GM23338 (cell line): Measurements from ENCODE around the gene PANK1. TPM values are rescaled to one million over a fixed set of nuclear protein-coding genes. Genes with fewer than 3 reads are reported as not detected.

Source experiments
- ATAC-seq: fragments of 200-7000 bp; cut with Tn5 transposase; 3 replicates; pipeline ENCODE4 v1.9.1; 2020
- DNase-seq: peaks from one replicate; pipeline ENCODE4 v3.0.0-alpha.2; 2015; ENCODE audit warnings: low spot score
- H2AFZ ChIP-seq: fragments of 200-600 bp; sonication (generic); 2 replicates; pipeline ENCODE4 v1.8.0; 2016; ENCODE audit warnings: antibody characterized with exemption, mild to moderate bottlenecking, moderate library complexity
- H3F3A ChIP-seq: fragments of 200-600 bp; sonication (generic); replicated peaks from 2 replicates; pipeline ENCODE4 v1.8.0; 2017; ENCODE audit warnings: antibody characterized with exemption, mixed run types, low read depth
- H3K27ac ChIP-seq: fragments of 200-600 bp; sonication (generic); 2 replicates; pipeline ENCODE4 v1.6.1; 2016; ENCODE audit warnings: low read depth
- H3K27me3 ChIP-seq: fragments of 200-600 bp; sonication (generic); 2 replicates; pipeline ENCODE4 v1.8.0; 2016; ENCODE audit warnings: mild to moderate bottlenecking, mixed run types, moderate library complexity; ENCODE audit not compliant: insufficient read depth
- H3K36me3 ChIP-seq: fragments of 200-600 bp; sonication (generic); 2 replicates; pipeline ENCODE4 v1.8.0; 2016; ENCODE audit warnings: mild to moderate bottlenecking; ENCODE audit not compliant: insufficient read depth
- H3K4me1 ChIP-seq: fragments of 200-600 bp; sonication (generic); 2 replicates; pipeline ENCODE4 v1.8.0; 2016; ENCODE audit warnings: mild to moderate bottlenecking, moderate library complexity; ENCODE audit not compliant: insufficient read depth
- H3K4me2 ChIP-seq: fragments of 200-600 bp; sonication (generic); 2 replicates; pipeline ENCODE4 v1.7.1; 2017; ENCODE audit warnings: mixed run types
- H3K4me3 ChIP-seq: fragments of 200-600 bp; sonication (generic); 2 replicates; pipeline ENCODE4 v1.6.1; 2016; ENCODE audit warnings: mixed run types
- H3K79me2 ChIP-seq: fragments of 200-600 bp; sonication (generic); replicated peaks from 2 replicates; pipeline ENCODE4 v1.8.0; 2017; ENCODE audit warnings: mild to moderate bottlenecking; ENCODE audit not compliant: insufficient read depth
- H3K9me2 ChIP-seq: fragments of 200-600 bp; sonication (generic); 2 replicates; pipeline ENCODE4 v1.8.0; 2017; ENCODE audit not compliant: insufficient read depth
- H4K20me1 ChIP-seq: fragments of 200-600 bp; sonication (generic); replicated peaks from 2 replicates; pipeline ENCODE4 v1.8.0; 2017; ENCODE audit warnings: mild to moderate bottlenecking; ENCODE audit not compliant: insufficient read depth
- H3K27ac Mint-ChIP-seq: 2 replicates; pipeline ENCODE4 v1.8.0; 2020; ENCODE audit warnings: inconsistent platforms, mild to moderate bottlenecking, moderate library complexity, mixed read lengths
- H3K27me3 Mint-ChIP-seq: 3 replicates; pipeline ENCODE4 v1.8.0; 2022; ENCODE audit warnings: low read depth, mild to moderate bottlenecking, moderate library complexity, mixed read lengths, inconsistent platforms; ENCODE audit not compliant: insufficient read depth, poor library complexity
- H3K36me3 Mint-ChIP-seq: 3 replicates; pipeline ENCODE4 v1.8.0; 2021; ENCODE audit warnings: low read depth, mild to moderate bottlenecking, inconsistent platforms, moderate library complexity, mixed read lengths
- H3K4me1 Mint-ChIP-seq: 3 replicates; pipeline ENCODE4 v1.8.0; 2020; ENCODE audit warnings: mild to moderate bottlenecking, inconsistent platforms, mixed read lengths
- H3K4me3 Mint-ChIP-seq: 3 replicates; pipeline ENCODE4 v1.8.0; 2021; ENCODE audit warnings: moderate library complexity, mild to moderate bottlenecking, inconsistent platforms, mixed read lengths
- H3K9me3 Mint-ChIP-seq: 3 replicates; pipeline ENCODE4 v1.8.0; 2020; ENCODE audit warnings: moderate library complexity, mild to moderate bottlenecking, inconsistent platforms, mixed read lengths
- CREB1 ChIP-seq: fragments of 250-450 bp; sonication (Bioruptor Pico); IDR thresholded peaks from 2 replicates; pipeline ENCODE4 v1.5.0; 2020; ENCODE audit warnings: low read depth, mild to moderate bottlenecking, moderate library complexity
- EZH2 ChIP-seq: fragments of 200-600 bp; sonication (generic); IDR thresholded peaks from one replicate; pipeline ENCODE4 v1.8.0; 2017; ENCODE audit warnings: antibody characterized with exemption, mild to moderate bottlenecking, low read depth; ENCODE audit not compliant: unreplicated experiment
- EZH2phosphoT487 ChIP-seq: fragments of 200-600 bp; sonication (generic); IDR thresholded peaks from one replicate; pipeline ENCODE4 v1.8.1; 2018; ENCODE audit warnings: antibody characterized with exemption; ENCODE audit not compliant: unreplicated experiment
- JUNB ChIP-seq: IDR thresholded peaks from one replicate; pipeline ENCODE4 v1.6.1; 2016; ENCODE audit warnings: antibody characterized with exemption; ENCODE audit not compliant: unreplicated experiment
- NANOG ChIP-seq: IDR thresholded peaks from 2 replicates; pipeline ENCODE4 v1.6.1; 2016; ENCODE audit warnings: antibody characterized with exemption, borderline replicate concordance
- REST ChIP-seq: IDR thresholded peaks from one replicate; pipeline ENCODE4 v1.6.1; 2018; ENCODE audit warnings: antibody characterized with exemption; ENCODE audit not compliant: unreplicated experiment
- ZNF331 ChIP-seq: fragments of 250-450 bp; sonication (Bioruptor Pico); IDR thresholded peaks from 2 replicates; pipeline ENCODE4 v1.5.0; 2020; ENCODE audit warnings: low read depth, mild to moderate bottlenecking, moderate library complexity
- polyA plus RNA-seq: library from polyadenylated mRNA; unstranded; fragments of >200 nt; fragmentation: Nextera tagmentation; extraction: Ambion mirVana; gene quantifications from 2 replicates; pipeline ENCODE4 v1.2.1, GENCODE V29; 2016
- total RNA-seq: library from RNA; depleted of rRNA; stranded (reverse); fragments of >200 nt; shearing (Covaris generic); gene quantifications from 2 replicates; pipeline ENCODE4 v1.2.3, GENCODE V29; 2014
- TF ChIP-seq, protein P1 (sequence below): fragments of 250-450 bp; sonication (Bioruptor Pico); IDR thresholded peaks from 2 replicates; pipeline ENCODE4 v1.5.0; 2020; ENCODE audit warnings: mild to moderate bottlenecking, moderate library complexity
- TF ChIP-seq, protein P2 (sequence below): IDR thresholded peaks from 2 replicates; pipeline ENCODE4 v1.6.1; 2016; ENCODE audit warnings: antibody characterized with exemption

The PANK1 gene
- total and polyA plus RNA-seq, 2 experiments from 2014 or later: 15.2 to 44.7 TPM

DNA sequence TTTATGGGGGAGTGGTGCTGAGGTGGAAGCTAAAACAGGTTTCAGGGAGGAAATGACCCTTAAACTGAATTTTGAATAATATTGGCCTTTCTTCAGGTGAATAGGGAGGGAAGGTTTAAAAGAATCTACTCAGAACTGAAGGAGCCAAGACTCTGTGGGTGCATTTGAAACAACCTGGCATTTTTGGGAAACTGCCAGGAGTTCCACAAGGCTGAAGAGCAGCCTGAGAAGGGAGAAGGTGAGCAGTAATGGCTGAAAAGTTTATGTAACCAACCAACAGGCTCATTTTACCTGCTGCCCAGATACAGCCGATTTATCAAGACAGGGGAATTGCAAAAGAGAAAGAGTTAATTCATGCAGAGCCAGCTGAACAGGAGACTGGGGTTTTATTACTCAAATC is 4.0 kb upstream of the PANK1 start:
- Histone ChIP-seq H3K9me2 (no peaks in the 10 kb centered on the region; the same call in 1 of the 2 replicates), H3K36me3 (no peaks in the 10 kb centered on the region), H3K4me2 (no peak overlapping the region), H3F3A (no peaks in the 10 kb centered on the region), H3K4me3 (no peak overlapping the region), H3K27ac (no peak overlapping the region), H4K20me1 (no peaks in the 10 kb centered on the region), H3K4me1 (peaks cover 18% of the 10 kb centered on the region), H2AFZ (no peak overlapping the region), H3K79me2 (0 out of 2 replicates have a peak, but pooled peaks cover 3% of the 10 kb centered on the region), H3K27me3 (no peaks in the 10 kb centered on the region)
- ATAC-seq (no peak), DNase-seq (no peak)
- peaks cover 10% of the 10 kb centered on the region; the same call in 1 of the 3 replicates for H3K9me3 Mint-ChIP-seq
- H3K36me3 Mint-ChIP-seq: peaks cover 6% of the 10 kb centered on the region; the same call in 2 of the 3 replicates
- peaks cover 9% of the 10 kb centered on the region for H3K27me3 Mint-ChIP-seq
- peaks cover 43% of the 10 kb centered on the region for H3K4me1 Mint-ChIP-seq
- H3K4me3 Mint-ChIP-seq: no peak overlapping the region
- H3K27ac Mint-ChIP-seq: no peak overlapping the region
- TF ChIP-seq, protein P1, sequence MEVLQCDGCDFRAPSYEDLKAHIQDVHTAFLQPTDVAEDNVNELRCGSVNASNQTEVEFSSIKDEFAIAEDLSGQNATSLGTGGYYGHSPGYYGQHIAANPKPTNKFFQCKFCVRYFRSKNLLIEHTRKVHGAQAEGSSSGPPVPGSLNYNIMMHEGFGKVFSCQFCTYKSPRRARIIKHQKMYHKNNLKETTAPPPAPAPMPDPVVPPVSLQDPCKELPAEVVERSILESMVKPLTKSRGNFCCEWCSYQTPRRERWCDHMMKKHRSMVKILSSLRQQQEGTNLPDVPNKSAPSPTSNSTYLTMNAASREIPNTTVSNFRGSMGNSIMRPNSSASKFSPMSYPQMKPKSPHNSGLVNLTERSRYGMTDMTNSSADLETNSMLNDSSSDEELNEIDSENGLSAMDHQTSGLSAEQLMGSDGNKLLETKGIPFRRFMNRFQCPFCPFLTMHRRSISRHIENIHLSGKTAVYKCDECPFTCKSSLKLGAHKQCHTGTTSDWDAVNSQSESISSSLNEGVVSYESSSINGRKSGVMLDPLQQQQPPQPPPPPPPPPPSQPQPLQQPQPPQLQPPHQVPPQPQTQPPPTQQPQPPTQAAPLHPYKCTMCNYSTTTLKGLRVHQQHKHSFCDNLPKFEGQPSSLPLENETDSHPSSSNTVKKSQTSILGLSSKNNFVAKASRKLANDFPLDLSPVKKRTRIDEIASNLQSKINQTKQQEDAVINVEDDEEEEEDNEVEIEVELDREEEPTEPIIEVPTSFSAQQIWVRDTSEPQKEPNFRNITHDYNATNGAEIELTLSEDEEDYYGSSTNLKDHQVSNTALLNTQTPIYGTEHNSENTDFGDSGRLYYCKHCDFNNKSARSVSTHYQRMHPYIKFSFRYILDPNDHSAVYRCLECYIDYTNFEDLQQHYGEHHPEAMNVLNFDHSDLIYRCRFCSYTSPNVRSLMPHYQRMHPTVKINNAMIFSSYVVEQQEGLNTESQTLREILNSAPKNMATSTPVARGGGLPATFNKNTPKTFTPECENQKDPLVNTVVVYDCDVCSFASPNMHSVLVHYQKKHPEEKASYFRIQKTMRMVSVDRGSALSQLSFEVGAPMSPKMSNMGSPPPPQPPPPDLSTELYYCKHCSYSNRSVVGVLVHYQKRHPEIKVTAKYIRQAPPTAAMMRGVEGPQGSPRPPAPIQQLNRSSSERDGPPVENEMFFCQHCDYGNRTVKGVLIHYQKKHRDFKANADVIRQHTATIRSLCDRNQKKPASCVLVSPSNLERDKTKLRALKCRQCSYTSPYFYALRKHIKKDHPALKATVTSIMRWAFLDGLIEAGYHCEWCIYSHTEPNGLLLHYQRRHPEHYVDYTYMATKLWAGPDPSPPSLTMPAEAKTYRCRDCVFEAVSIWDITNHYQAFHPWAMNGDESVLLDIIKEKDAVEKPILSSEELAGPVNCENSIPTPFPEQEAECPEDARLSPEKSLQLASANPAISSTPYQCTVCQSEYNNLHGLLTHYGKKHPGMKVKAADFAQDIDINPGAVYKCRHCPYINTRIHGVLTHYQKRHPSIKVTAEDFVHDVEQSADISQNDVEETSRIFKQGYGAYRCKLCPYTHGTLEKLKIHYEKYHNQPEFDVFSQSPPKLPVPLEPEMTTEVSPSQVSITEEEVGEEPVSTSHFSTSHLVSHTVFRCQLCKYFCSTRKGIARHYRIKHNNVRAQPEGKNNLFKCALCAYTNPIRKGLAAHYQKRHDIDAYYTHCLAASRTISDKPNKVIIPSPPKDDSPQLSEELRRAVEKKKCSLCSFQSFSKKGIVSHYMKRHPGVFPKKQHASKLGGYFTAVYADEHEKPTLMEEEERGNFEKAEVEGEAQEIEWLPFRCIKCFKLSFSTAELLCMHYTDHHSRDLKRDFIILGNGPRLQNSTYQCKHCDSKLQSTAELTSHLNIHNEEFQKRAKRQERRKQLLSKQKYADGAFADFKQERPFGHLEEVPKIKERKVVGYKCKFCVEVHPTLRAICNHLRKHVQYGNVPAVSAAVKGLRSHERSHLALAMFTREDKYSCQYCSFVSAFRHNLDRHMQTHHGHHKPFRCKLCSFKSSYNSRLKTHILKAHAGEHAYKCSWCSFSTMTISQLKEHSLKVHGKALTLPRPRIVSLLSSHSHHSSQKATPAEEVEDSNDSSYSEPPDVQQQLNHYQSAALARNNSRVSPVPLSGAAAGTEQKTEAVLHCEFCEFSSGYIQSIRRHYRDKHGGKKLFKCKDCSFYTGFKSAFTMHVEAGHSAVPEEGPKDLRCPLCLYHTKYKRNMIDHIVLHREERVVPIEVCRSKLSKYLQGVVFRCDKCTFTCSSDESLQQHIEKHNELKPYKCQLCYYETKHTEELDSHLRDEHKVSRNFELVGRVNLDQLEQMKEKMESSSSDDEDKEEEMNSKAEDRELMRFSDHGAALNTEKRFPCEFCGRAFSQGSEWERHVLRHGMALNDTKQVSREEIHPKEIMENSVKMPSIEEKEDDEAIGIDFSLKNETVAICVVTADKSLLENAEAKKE: no peak
- TF ChIP-seq EZH2 (no peak), REST (no peak), CREB1 (CRISPR knock-in tag) (no peak), JUNB (no peak), ZNF331 (CRISPR knock-in tag) (no peak), NANOG (no peak), EZH2phosphoT487 (no peak)
- TF ChIP-seq, protein P2, sequence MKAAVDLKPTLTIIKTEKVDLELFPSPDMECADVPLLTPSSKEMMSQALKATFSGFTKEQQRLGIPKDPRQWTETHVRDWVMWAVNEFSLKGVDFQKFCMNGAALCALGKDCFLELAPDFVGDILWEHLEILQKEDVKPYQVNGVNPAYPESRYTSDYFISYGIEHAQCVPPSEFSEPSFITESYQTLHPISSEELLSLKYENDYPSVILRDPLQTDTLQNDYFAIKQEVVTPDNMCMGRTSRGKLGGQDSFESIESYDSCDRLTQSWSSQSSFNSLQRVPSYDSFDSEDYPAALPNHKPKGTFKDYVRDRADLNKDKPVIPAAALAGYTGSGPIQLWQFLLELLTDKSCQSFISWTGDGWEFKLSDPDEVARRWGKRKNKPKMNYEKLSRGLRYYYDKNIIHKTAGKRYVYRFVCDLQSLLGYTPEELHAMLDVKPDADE: no peak
